ENCODE measurements around the gene RALGAPA1.
A peak's percentile ranks its signal among the peaks of the same experiment; 100 is the strongest.

Gene RALGAPA1

GRCh38 chr14:35512765-35513164, 296.3 kb downstream of the RALGAPA1 start:
- H3K79me2 ChIP-seq (ENCODE audit: control insufficient read depth, insufficient read depth, low read length, poor library complexity) = no peaks in the 10 kb centered on the region
- WGBS (ENCODE audit: extremely low coverage, insufficient coverage, insufficient read length) = no CpG with 5 or more reads among the region's 4 CpGs
- no peak overlapping the region for H3K9ac ChIP-seq (ENCODE audit: low read length)
- H3K27ac ChIP-seq (ENCODE audit: low read depth, low read length) = no peak overlapping the region
- H4K12ac ChIP-seq (ENCODE audit: low read depth, low read length) = no peak overlapping the region
- no peak overlapping the region for H3K14ac ChIP-seq (ENCODE audit: low read length)
- H3K23ac ChIP-seq (ENCODE audit: low read length) = no peak overlapping the region
- no peak overlapping the region for H4K91ac ChIP-seq (ENCODE audit: low read depth, low read length)
- H3K36me3 ChIP-seq (ENCODE audit: control insufficient read depth in 1 of 2, insufficient read depth in 2 of 2, low read length in 2 of 2) = no peaks in the 10 kb centered on the region
- no peaks in the 10 kb centered on the region for H3K27me3 ChIP-seq (ENCODE audit: insufficient read depth, low read length)
- no peak overlapping the region for H2AFZ ChIP-seq (ENCODE audit: insufficient read depth, low read length, poor library complexity)
- H2BK5ac ChIP-seq (ENCODE audit: low read depth, low read length, poor library complexity) = no peak overlapping the region
- H3K18ac ChIP-seq (ENCODE audit: low read length) = no peak overlapping the region
- peaks cover 4% of the 10 kb centered on the region for H3K9me3 ChIP-seq (ENCODE audit: insufficient read depth, low read depth, low read length)
- no peak overlapping the region for H2BK120ac ChIP-seq (ENCODE audit: insufficient read depth, low read length, poor library complexity)
- no peak for DNase-seq
- H3K4me3 ChIP-seq (ENCODE audit: low read depth, low read length) = no peak overlapping the region
- no peaks in the 10 kb centered on the region for H3K79me1 ChIP-seq (ENCODE audit: low read length)
- H4K8ac ChIP-seq (ENCODE audit: low read depth, low read length) = no peak overlapping the region
- no peak overlapping the region for H2BK12ac ChIP-seq (ENCODE audit: low read length)
- no peak overlapping the region for H2AK5ac ChIP-seq (ENCODE audit: low read length)
- no peak overlapping the region for H3K4me2 ChIP-seq (ENCODE audit: low read length)
- H3K4ac ChIP-seq (ENCODE audit: low read depth, low read length) = no peak overlapping the region
- H3K4me1 ChIP-seq (ENCODE audit: control insufficient read depth in 1 of 2, insufficient read depth in 2 of 2, low read length in 2 of 2) = no peaks in the 10 kb centered on the region

- Histone ChIP-seq H3K14ac (ENCODE audit: low read length) (no peak overlapping the region), H2AFZ (ENCODE audit: insufficient read depth, low read length, poor library complexity) (no peak overlapping the region), H3K18ac (ENCODE audit: low read length) (no peak overlapping the region), H2BK120ac (ENCODE audit: insufficient read depth, low read length, poor library complexity) (no peak overlapping the region), H3K4me2 (ENCODE audit: low read length) (no peak overlapping the region), H3K27me3 (ENCODE audit: insufficient read depth, low read length) (no peaks in the 10 kb centered on the region), H2BK5ac (ENCODE audit: low read depth, low read length, poor library complexity) (no peak overlapping the region), H4K91ac (ENCODE audit: low read depth, low read length) (no peak overlapping the region), H2AK5ac (ENCODE audit: low read length) (no peak overlapping the region), H4K8ac (ENCODE audit: low read depth, low read length) (no peak overlapping the region), H3K4me1 (ENCODE audit: control insufficient read depth in 1 of 2, insufficient read depth in 2 of 2, low read length in 2 of 2) (no peaks in the 10 kb centered on the region), H3K79me1 (ENCODE audit: low read length) (no peaks in the 10 kb centered on the region), H3K9ac (ENCODE audit: low read length) (no peak overlapping the region), H3K36me3 (ENCODE audit: control insufficient read depth in 1 of 2, insufficient read depth in 2 of 2, low read length in 2 of 2) (no peaks in the 10 kb centered on the region), H3K4ac (ENCODE audit: low read depth, low read length) (no peak overlapping the region), H3K4me3 (ENCODE audit: low read depth, low read length) (no peak overlapping the region), H3K9me3 (ENCODE audit: insufficient read depth, low read depth, low read length) (peaks cover 4% of the 10 kb centered on the region), H4K12ac (ENCODE audit: low read depth, low read length) (no peak overlapping the region), H3K79me2 (ENCODE audit: control insufficient read depth, insufficient read depth, low read length, poor library complexity) (no peaks in the 10 kb centered on the region), H2BK12ac (ENCODE audit: low read length) (no peak overlapping the region), H3K23ac (ENCODE audit: low read length) (no peak overlapping the region), H3K27ac (ENCODE audit: low read depth, low read length) (no peak overlapping the region)
- WGBS (ENCODE audit: extremely low coverage, insufficient coverage, insufficient read length) = no CpG with 5 or more reads among the region's 2 CpGs
- DNase-seq = no peak
These were observed 299.2 kb downstream of the RALGAPA1 start for GRCh38 chr14:35509846-35510245.

GRCh38 chr14:35506927-35507326, 302.2 kb downstream of the RALGAPA1 start:
- H3K79me2 ChIP-seq (ENCODE audit: control insufficient read depth, insufficient read depth, low read length, poor library complexity) = no peaks in the 10 kb centered on the region
- no peak overlapping the region for H3K9ac ChIP-seq (ENCODE audit: low read length)
- no peak overlapping the region for H2AFZ ChIP-seq (ENCODE audit: insufficient read depth, low read length, poor library complexity)
- no peak overlapping the region for H2BK120ac ChIP-seq (ENCODE audit: insufficient read depth, low read length, poor library complexity)
- no peak overlapping the region for H3K4me2 ChIP-seq (ENCODE audit: low read length)
- H2BK5ac ChIP-seq (ENCODE audit: low read depth, low read length, poor library complexity) = no peak overlapping the region
- H3K27me3 ChIP-seq (ENCODE audit: insufficient read depth, low read length) = no peaks in the 10 kb centered on the region
- H2BK12ac ChIP-seq (ENCODE audit: low read length) = no peak overlapping the region
- no peak overlapping the region for H3K23ac ChIP-seq (ENCODE audit: low read length)
- H3K79me1 ChIP-seq (ENCODE audit: low read length) = no peaks in the 10 kb centered on the region
- no peak overlapping the region for H4K12ac ChIP-seq (ENCODE audit: low read depth, low read length)
- no peak overlapping the region for H2AK5ac ChIP-seq (ENCODE audit: low read length)
- no peak overlapping the region for H4K8ac ChIP-seq (ENCODE audit: low read depth, low read length)
- H3K36me3 ChIP-seq (ENCODE audit: control insufficient read depth in 1 of 2, insufficient read depth in 2 of 2, low read length in 2 of 2) = no peaks in the 10 kb centered on the region
- H3K27ac ChIP-seq (ENCODE audit: low read depth, low read length) = no peak overlapping the region
- no peak overlapping the region for H3K18ac ChIP-seq (ENCODE audit: low read length)
- no peak overlapping the region for H3K14ac ChIP-seq (ENCODE audit: low read length)
- DNase-seq = peak in 1 of 2 donors; percentile 16
- H4K91ac ChIP-seq (ENCODE audit: low read depth, low read length) = no peak overlapping the region
- H3K4me3 ChIP-seq (ENCODE audit: low read depth, low read length) = no peak overlapping the region
- peaks cover 2% of the 10 kb centered on the region for H3K9me3 ChIP-seq (ENCODE audit: insufficient read depth, low read depth, low read length)
- H3K4me1 ChIP-seq (ENCODE audit: control insufficient read depth in 1 of 2, insufficient read depth in 2 of 2, low read length in 2 of 2) = no peaks in the 10 kb centered on the region
- no peak overlapping the region for H3K4ac ChIP-seq (ENCODE audit: low read depth, low read length)

- Histone ChIP-seq H3K4ac (ENCODE audit: low read depth, low read length) (no peak overlapping the region), H3K4me3 (ENCODE audit: low read depth, low read length) (no peak overlapping the region), H3K18ac (ENCODE audit: low read length) (no peak overlapping the region), H3K9me3 (ENCODE audit: insufficient read depth, low read depth, low read length) (no peaks in the 10 kb centered on the region), H4K91ac (ENCODE audit: low read depth, low read length) (no peak overlapping the region), H2BK5ac (ENCODE audit: low read depth, low read length, poor library complexity) (no peak overlapping the region), H3K14ac (ENCODE audit: low read length) (no peak overlapping the region), H3K23ac (ENCODE audit: low read length) (no peak overlapping the region), H3K9ac (ENCODE audit: low read length) (no peak overlapping the region), H4K8ac (ENCODE audit: low read depth, low read length) (no peak overlapping the region), H3K4me2 (ENCODE audit: low read length) (no peak overlapping the region), H3K79me2 (ENCODE audit: control insufficient read depth, insufficient read depth, low read length, poor library complexity) (no peaks in the 10 kb centered on the region), H2BK12ac (ENCODE audit: low read length) (no peak overlapping the region), H3K79me1 (ENCODE audit: low read length) (no peaks in the 10 kb centered on the region), H2BK120ac (ENCODE audit: insufficient read depth, low read length, poor library complexity) (no peak overlapping the region), H3K36me3 (ENCODE audit: control insufficient read depth in 1 of 2, insufficient read depth in 2 of 2, low read length in 2 of 2) (no peaks in the 10 kb centered on the region), H3K27ac (ENCODE audit: low read depth, low read length) (no peak overlapping the region), H4K12ac (ENCODE audit: low read depth, low read length) (no peak overlapping the region), H2AFZ (ENCODE audit: insufficient read depth, low read length, poor library complexity) (no peak overlapping the region), H2AK5ac (ENCODE audit: low read length) (no peak overlapping the region), H3K4me1 (ENCODE audit: control insufficient read depth in 1 of 2, insufficient read depth in 2 of 2, low read length in 2 of 2) (no peaks in the 10 kb centered on the region), H3K27me3 (ENCODE audit: insufficient read depth, low read length) (no peaks in the 10 kb centered on the region)
- no CpG with 5 or more reads among the region's 6 CpGs for WGBS (ENCODE audit: extremely low coverage, insufficient coverage, insufficient read length)
- DNase-seq = peak; percentile 62 to 80
These were observed 302.6 kb downstream of the RALGAPA1 start for GRCh38 chr14:35506461-35506860.

Data from trophoblast cell (in vitro differentiated cells and primary cell).